Measurements from ENCODE around the gene PDIA3. TPM values are rescaled to one million over a fixed set of nuclear protein-coding genes. Genes with fewer than 3 reads are reported as not detected.
"Not testable (repeated sequence)": the region's sequence is repeated elsewhere in the genome, so short reads cannot be mapped to it uniquely, and the experiment has no call there.

Gene PDIA3
- total RNA-seq, 2 donors from 2014 or later = 80.7 to 89.3 TPM

DNA sequence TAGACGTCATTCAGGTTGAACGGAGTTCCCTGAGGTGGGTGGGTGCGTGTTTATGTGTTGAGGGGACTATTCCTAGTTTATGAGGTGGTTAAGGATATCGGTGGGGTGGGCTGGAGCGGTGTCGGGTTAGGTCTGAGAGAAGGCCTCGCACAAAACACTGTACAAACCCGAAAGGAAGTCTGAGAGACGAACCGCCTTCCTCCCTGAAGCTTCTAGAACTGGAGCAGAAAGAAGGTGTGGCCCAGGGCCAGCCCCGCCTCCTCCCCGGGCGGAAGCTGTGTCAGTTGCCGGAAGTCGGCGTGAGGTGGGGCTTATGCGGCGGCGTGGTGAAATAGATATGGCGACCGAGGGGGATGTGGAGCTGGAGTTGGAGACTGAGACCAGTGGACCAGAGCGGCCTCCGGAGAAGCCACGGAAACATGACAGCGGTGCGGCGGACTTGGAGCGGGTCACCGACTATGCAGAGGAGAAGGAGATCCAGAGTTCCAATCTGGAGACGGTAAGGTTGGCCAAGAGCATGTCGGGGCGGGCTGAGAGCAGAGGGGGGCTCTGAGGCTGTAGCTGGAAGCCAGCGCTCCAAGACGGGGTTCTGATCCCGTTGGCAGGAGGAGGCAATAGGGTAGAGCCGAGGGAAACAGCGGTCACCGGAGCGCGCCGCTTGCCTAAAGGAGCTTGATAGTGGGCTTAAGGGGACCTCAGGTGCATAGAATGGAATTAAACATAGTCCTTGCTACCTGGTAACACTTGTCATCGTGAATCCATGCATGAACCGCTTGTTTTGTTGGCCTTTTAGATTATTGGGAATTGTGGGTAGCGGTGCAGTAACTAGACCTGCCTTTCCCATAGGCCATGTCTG lies 54.3 kb downstream of the PDIA3 start, which contains the start of gene HYPK:
TSS of gene HYPK (plus strand) at position 314 of the 856 bp plus-strand sequence. CDS start at position 338, 24 bp downstream.
- 8 to 12% methylated on average over 38 to 44 of the region's 44 CpGs for WGBS, 2 donors
- H3K27me3 ChIP-seq = no peaks in the 10 kb centered on the region
- intact Hi-C loops (cut with DNase I) = no loop called here
- no peaks in the 10 kb centered on the region for H3K9me3 ChIP-seq
- ATAC-seq (peak; percentile 93), DNase-seq (peak; percentile 93 to 95 (median 94))
- H3K4me1 ChIP-seq = peaks cover 54% of the 10 kb centered on the region
- peak within 1 kb of the TSS; percentile 80 to 94 (median 86) for H3K27ac ChIP-seq
- peaks cover 0 to 6% of the 10 kb centered on the region in 2 donors for H3K36me3 ChIP-seq (replicated peaks in 1 of 2; ENCODE audit: insufficient read depth in 1 of 2, low read depth in 2 of 2)
- TF ChIP-seq, protein P1, sequence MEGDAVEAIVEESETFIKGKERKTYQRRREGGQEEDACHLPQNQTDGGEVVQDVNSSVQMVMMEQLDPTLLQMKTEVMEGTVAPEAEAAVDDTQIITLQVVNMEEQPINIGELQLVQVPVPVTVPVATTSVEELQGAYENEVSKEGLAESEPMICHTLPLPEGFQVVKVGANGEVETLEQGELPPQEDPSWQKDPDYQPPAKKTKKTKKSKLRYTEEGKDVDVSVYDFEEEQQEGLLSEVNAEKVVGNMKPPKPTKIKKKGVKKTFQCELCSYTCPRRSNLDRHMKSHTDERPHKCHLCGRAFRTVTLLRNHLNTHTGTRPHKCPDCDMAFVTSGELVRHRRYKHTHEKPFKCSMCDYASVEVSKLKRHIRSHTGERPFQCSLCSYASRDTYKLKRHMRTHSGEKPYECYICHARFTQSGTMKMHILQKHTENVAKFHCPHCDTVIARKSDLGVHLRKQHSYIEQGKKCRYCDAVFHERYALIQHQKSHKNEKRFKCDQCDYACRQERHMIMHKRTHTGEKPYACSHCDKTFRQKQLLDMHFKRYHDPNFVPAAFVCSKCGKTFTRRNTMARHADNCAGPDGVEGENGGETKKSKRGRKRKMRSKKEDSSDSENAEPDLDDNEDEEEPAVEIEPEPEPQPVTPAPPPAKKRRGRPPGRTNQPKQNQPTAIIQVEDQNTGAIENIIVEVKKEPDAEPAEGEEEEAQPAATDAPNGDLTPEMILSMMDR (IDR thresholded peaks at IDR 0.05) = no peak
- TF ChIP-seq POLR2A (IDR thresholded peaks at IDR 0.05) = peak; percentile 47 to 89 (median 86)
- H3K4me3 ChIP-seq = peak within 1 kb of the TSS; percentile 43 to 86

DNA sequence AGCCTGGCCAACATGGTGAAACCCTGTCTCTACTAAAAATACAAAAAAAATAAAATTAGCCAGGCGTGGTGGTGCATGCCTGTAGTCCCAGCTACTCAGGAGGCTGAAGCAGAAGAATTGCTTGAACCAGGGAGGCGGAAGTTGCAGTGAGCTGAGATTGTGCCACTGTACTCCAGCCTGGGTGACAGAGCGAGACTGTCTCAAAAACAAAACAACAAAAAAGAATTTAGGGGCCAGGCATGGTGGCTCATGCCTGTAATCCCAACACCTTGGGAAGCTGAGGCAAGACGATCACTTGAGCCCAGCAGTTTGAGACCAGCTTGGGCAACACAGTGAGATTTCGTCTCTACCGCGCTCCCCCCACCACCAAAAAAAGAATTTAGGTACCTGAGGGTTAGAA lies 56.4 kb downstream of the PDIA3 start:
- ATAC-seq; H3K27ac ChIP-seq; H3K4me3 ChIP-seq; H3K9me3 ChIP-seq; intact Hi-C loops (cut with DNase I); DNase-seq; H3K27me3 ChIP-seq: not testable (repeated sequence)
- 92 to 95% methylated on average over 7 of the region's 7 CpGs for WGBS, 2 donors
- Histone ChIP-seq H3K36me3 (replicated peaks in 1 of 2; ENCODE audit: insufficient read depth in 1 of 2, low read depth in 2 of 2) (peaks cover 0 to 15% of the 10 kb centered on the region in 2 donors), H3K4me1 (peaks cover 38% of the 10 kb centered on the region)

GRCh38 chr15:43808435-43808950 lies 62.3 kb downstream of the PDIA3 start:
- DNase-seq (no peak), ATAC-seq (no peak)
- no peak overlapping the region for H3K27ac ChIP-seq
- 93 to 96% methylated on average over 5 of the region's 5 CpGs for WGBS, 2 donors
- H3K4me3 ChIP-seq = no peak overlapping the region
- no peaks in the 10 kb centered on the region for H3K4me1 ChIP-seq
- H3K36me3 ChIP-seq (replicated peaks in 1 of 2; ENCODE audit: insufficient read depth in 1 of 2, low read depth in 2 of 2) = peaks cover 0 to 44% of the 10 kb centered on the region in 2 donors
- TF ChIP-seq POLR2A (IDR thresholded peaks at IDR 0.05) = no peak
- TF ChIP-seq, protein P1 (IDR thresholded peaks at IDR 0.05) = no peak
- intact Hi-C loops (cut with DNase I) = no loop called here
- no peaks in the 10 kb centered on the region for H3K27me3 ChIP-seq
- no peaks in the 10 kb centered on the region for H3K9me3 ChIP-seq

- H3K4me1 ChIP-seq = no peaks in the 10 kb centered on the region
- intact Hi-C loops (cut with DNase I) = no loop called here
- no peak overlapping the region for H3K27ac ChIP-seq
- 92 to 94% methylated on average over 6 of the region's 6 CpGs for WGBS, 2 donors
- ATAC-seq (no peak), DNase-seq (no peak)
- H3K4me3 ChIP-seq = no peak overlapping the region
- no peaks in the 10 kb centered on the region for H3K27me3 ChIP-seq
- no peaks in the 10 kb centered on the region for H3K9me3 ChIP-seq
- TF ChIP-seq, protein P1 (IDR thresholded peaks at IDR 0.05) = no peak
- no peak for TF ChIP-seq POLR2A (IDR thresholded peaks at IDR 0.05)
- peaks cover 2 to 50% of the 10 kb centered on the region in 2 donors for H3K36me3 ChIP-seq (replicated peaks in 1 of 2; ENCODE audit: insufficient read depth in 1 of 2, low read depth in 2 of 2)
These were observed 62.9 kb downstream of the PDIA3 start for GRCh38 chr15:43808960-43809678.

GRCh38 chr15:43815064-43815463 lies 68.8 kb downstream of the PDIA3 start:
- H3K27ac ChIP-seq; DNase-seq; H3K9me3 ChIP-seq; H3K4me3 ChIP-seq; H3K4me1 ChIP-seq; H3K27me3 ChIP-seq; ATAC-seq; intact Hi-C loops (cut with DNase I): not testable (repeated sequence)
- WGBS, 2 donors = 94 to 95% methylated on average over 5 of the region's 5 CpGs
- H3K36me3 ChIP-seq (replicated peaks in 1 of 2; ENCODE audit: insufficient read depth in 1 of 2, low read depth in 2 of 2) = peaks cover 7 to 36% of the 10 kb centered on the region in 2 donors
